Measurements from ENCODE around the gene GTF2A1L. TPM values are rescaled to one million over a fixed set of nuclear protein-coding genes. Genes with fewer than 3 reads are reported as not detected.
"Not testable (repeated sequence)": the region's sequence is repeated elsewhere in the genome, so short reads cannot be mapped to it uniquely, and the experiment has no call there.

Gene GTF2A1L
- total RNA-seq, 2 experiments from 2014 or later, result not detected

- H3K27ac Mint-ChIP-seq, result no peak overlapping the region
- H3K4me3 Mint-ChIP-seq, result no peak overlapping the region
- H3K4me1 Mint-ChIP-seq (ENCODE audit: low read depth), result no peaks in the 10 kb centered on the region
- peaks cover 1% of the 10 kb centered on the region for H3K27me3 Mint-ChIP-seq
- H3K36me3 Mint-ChIP-seq, result no peaks in the 10 kb centered on the region
- ChIA-PET CTCF (no interaction called here), POLR2A (no interaction called here)
- DNase-seq, result no peak
- H3K9me3 Mint-ChIP-seq, result no peaks in the 10 kb centered on the region
- intact Hi-C loops (cut with micrococcal nuclease), result no loop called here
Measured at GRCh38 chr2:48619526-48619925, 1.9 kb downstream of the GTF2A1L start.

- H3K27ac Mint-ChIP-seq, result no peak overlapping the region
- CTCF ChIA-PET, result no interaction called here
- H3K9me3 Mint-ChIP-seq, result no peaks in the 10 kb centered on the region
- H3K27me3 Mint-ChIP-seq, result peaks cover 1% of the 10 kb centered on the region
- H3K4me1 Mint-ChIP-seq (ENCODE audit: low read depth), result no peaks in the 10 kb centered on the region
- intact Hi-C loops (cut with micrococcal nuclease), result no loop called here
- no peak for DNase-seq
- H3K36me3 Mint-ChIP-seq, result no peaks in the 10 kb centered on the region
- POLR2A ChIA-PET, result no interaction called here
- H3K4me3 Mint-ChIP-seq, result no peak overlapping the region
Measured at GRCh38 chr2:48620604-48621003, 2.9 kb downstream of the GTF2A1L start.

- H3K36me3 Mint-ChIP-seq; H3K4me1 Mint-ChIP-seq (ENCODE audit: low read depth); CTCF ChIA-PET; H3K4me3 Mint-ChIP-seq; H3K9me3 Mint-ChIP-seq; H3K27me3 Mint-ChIP-seq; H3K27ac Mint-ChIP-seq; DNase-seq: not testable (repeated sequence)
- POLR2A ChIA-PET, result interaction anchor here (0.7 kb wide), 1 partner anchor 20 kb away, joined by 3 read pairs; no protein-coding TSS in a partner anchor
- intact Hi-C loops (cut with micrococcal nuclease), result loop anchor here (1.0 kb wide), 1 partner anchor 9 kb away; no protein-coding TSS in a partner anchor
Measured at GRCh38 chr2:48622691-48623090, 5.0 kb downstream of the GTF2A1L start.

GRCh38 chr2:48624696-48625095 is 7.0 kb downstream of the GTF2A1L start:
- Mint-ChIP-seq H3K4me1 (ENCODE audit: low read depth) (no peaks in the 10 kb centered on the region), H3K4me3 (no peak overlapping the region), H3K27ac (no peak overlapping the region), H3K27me3 (no peaks in the 10 kb centered on the region), H3K36me3 (no peaks in the 10 kb centered on the region), H3K9me3 (peaks cover 4% of the 10 kb centered on the region)
- POLR2A ChIA-PET, result no interaction called here
- no peak for DNase-seq
- CTCF ChIA-PET, result no interaction called here
- intact Hi-C loops (cut with micrococcal nuclease), result no loop called here

- Mint-ChIP-seq H3K27me3 (no peaks in the 10 kb centered on the region), H3K9me3 (peaks cover 4% of the 10 kb centered on the region), H3K4me1 (ENCODE audit: low read depth) (no peaks in the 10 kb centered on the region), H3K27ac (no peak overlapping the region), H3K36me3 (no peaks in the 10 kb centered on the region), H3K4me3 (no peak overlapping the region)
- no peak for DNase-seq
- ChIA-PET POLR2A (no interaction called here), CTCF (no interaction called here)
- intact Hi-C loops (cut with micrococcal nuclease), result no loop called here
Measured at GRCh38 chr2:48626047-48626446, 8.4 kb downstream of the GTF2A1L start.

GRCh38 chr2:48633143-48633542 is 15.5 kb downstream of the GTF2A1L start:
- ChIA-PET CTCF (no interaction called here), POLR2A (no interaction called here)
- Mint-ChIP-seq H3K9me3 (peaks cover 5% of the 10 kb centered on the region), H3K4me1 (ENCODE audit: low read depth) (no peaks in the 10 kb centered on the region), H3K27me3 (peaks cover 16% of the 10 kb centered on the region), H3K36me3 (no peaks in the 10 kb centered on the region), H3K27ac (no peak overlapping the region), H3K4me3 (no peak overlapping the region)
- intact Hi-C loops (cut with micrococcal nuclease), result no loop called here
- no peak for DNase-seq

- Mint-ChIP-seq H3K9me3 (peaks cover 5% of the 10 kb centered on the region), H3K36me3 (no peaks in the 10 kb centered on the region), H3K4me1 (ENCODE audit: low read depth) (no peaks in the 10 kb centered on the region), H3K27me3 (peaks cover 19% of the 10 kb centered on the region), H3K4me3 (no peak overlapping the region), H3K27ac (no peak overlapping the region)
- intact Hi-C loops (cut with micrococcal nuclease), result no loop called here
- CTCF ChIA-PET, result no interaction called here
- no peak for DNase-seq
- POLR2A ChIA-PET, result no interaction called here
Measured at GRCh38 chr2:48635786-48636185, 18.1 kb downstream of the GTF2A1L start.

GRCh38 chr2:48638261-48638660 is 20.6 kb downstream of the GTF2A1L start:
- ChIA-PET POLR2A (no interaction called here), CTCF (no interaction called here)
- Mint-ChIP-seq H3K36me3 (no peaks in the 10 kb centered on the region), H3K4me1 (ENCODE audit: low read depth) (no peaks in the 10 kb centered on the region), H3K27ac (no peak overlapping the region), H3K4me3 (no peak overlapping the region), H3K27me3 (peaks cover 19% of the 10 kb centered on the region), H3K9me3 (peaks cover 5% of the 10 kb centered on the region)
- DNase-seq, result no peak
- intact Hi-C loops (cut with micrococcal nuclease), result no loop called here

- intact Hi-C loops (cut with micrococcal nuclease), result no loop called here
- CTCF ChIA-PET, result no interaction called here
- Mint-ChIP-seq H3K4me1 (ENCODE audit: low read depth) (no peaks in the 10 kb centered on the region), H3K36me3 (no peaks in the 10 kb centered on the region), H3K27me3 (peaks cover 2% of the 10 kb centered on the region), H3K27ac (no peak overlapping the region), H3K9me3 (no peaks in the 10 kb centered on the region), H3K4me3 (no peak overlapping the region)
- POLR2A ChIA-PET, result no interaction called here
- DNase-seq, result no peak
Measured at GRCh38 chr2:48651158-48651790, 33.6 kb downstream of the GTF2A1L start.

GRCh38 chr2:48668992-48669391 is 51.3 kb downstream of the GTF2A1L start:
- Mint-ChIP-seq H3K4me1 (ENCODE audit: low read depth) (no peaks in the 10 kb centered on the region), H3K27me3 (no peaks in the 10 kb centered on the region), H3K4me3 (no peak overlapping the region), H3K36me3 (no peaks in the 10 kb centered on the region), H3K9me3 (no peaks in the 10 kb centered on the region), H3K27ac (no peak overlapping the region)
- POLR2A ChIA-PET, result no interaction called here
- intact Hi-C loops (cut with micrococcal nuclease), result no loop called here
- CTCF ChIA-PET, result no interaction called here
- no peak for DNase-seq

GRCh38 chr2:48673581-48673980 is 55.9 kb downstream of the GTF2A1L start:
- Mint-ChIP-seq H3K4me3 (no peak overlapping the region), H3K36me3 (no peaks in the 10 kb centered on the region), H3K4me1 (ENCODE audit: low read depth) (no peaks in the 10 kb centered on the region), H3K9me3 (no peaks in the 10 kb centered on the region), H3K27ac (no peak overlapping the region), H3K27me3 (no peaks in the 10 kb centered on the region)
- intact Hi-C loops (cut with micrococcal nuclease), result no loop called here
- DNase-seq, result no peak
- POLR2A ChIA-PET, result no interaction called here
- CTCF ChIA-PET, result no interaction called here

- DNase-seq, result no peak
- no peak overlapping the region for H3K27ac Mint-ChIP-seq
- H3K27me3 Mint-ChIP-seq, result no peaks in the 10 kb centered on the region
- ChIA-PET POLR2A (no interaction called here), CTCF (no interaction called here)
- no peaks in the 10 kb centered on the region for H3K4me1 Mint-ChIP-seq (ENCODE audit: low read depth)
- intact Hi-C loops (cut with micrococcal nuclease), result no loop called here
- H3K4me3 Mint-ChIP-seq, result no peak overlapping the region
- H3K9me3 Mint-ChIP-seq, result no peaks in the 10 kb centered on the region
- H3K36me3 Mint-ChIP-seq, result no peaks in the 10 kb centered on the region
Measured at GRCh38 chr2:48674933-48675332, 57.3 kb downstream of the GTF2A1L start.

GRCh38 chr2:48677450-48677849 is 59.8 kb downstream of the GTF2A1L start:
- no peaks in the 10 kb centered on the region for H3K9me3 Mint-ChIP-seq
- H3K27ac Mint-ChIP-seq, result no peak overlapping the region
- intact Hi-C loops (cut with micrococcal nuclease), result no loop called here
- no peaks in the 10 kb centered on the region for H3K36me3 Mint-ChIP-seq
- no peak overlapping the region for H3K4me3 Mint-ChIP-seq
- no peak for DNase-seq
- CTCF ChIA-PET, result no interaction called here
- POLR2A ChIA-PET, result no interaction called here
- H3K4me1 Mint-ChIP-seq (ENCODE audit: low read depth), result no peaks in the 10 kb centered on the region
- no peaks in the 10 kb centered on the region for H3K27me3 Mint-ChIP-seq
